Hypothalamus (tissue), 51 donors: ENCODE data around the gene IP6K1.
A peak's percentile ranks its signal among the peaks of the same experiment; 100 is the strongest.
"Not testable (repeated sequence)": the region's sequence is repeated elsewhere in the genome, so short reads cannot be mapped to it uniquely, and the experiment has no call there.

Experiments
- DNase-seq, 51 donors: peaks; one replicate each; lab custom pipeline; 2025; lab: John Stamatoyannopoulos, UW

IP6K1 gene

DNA sequence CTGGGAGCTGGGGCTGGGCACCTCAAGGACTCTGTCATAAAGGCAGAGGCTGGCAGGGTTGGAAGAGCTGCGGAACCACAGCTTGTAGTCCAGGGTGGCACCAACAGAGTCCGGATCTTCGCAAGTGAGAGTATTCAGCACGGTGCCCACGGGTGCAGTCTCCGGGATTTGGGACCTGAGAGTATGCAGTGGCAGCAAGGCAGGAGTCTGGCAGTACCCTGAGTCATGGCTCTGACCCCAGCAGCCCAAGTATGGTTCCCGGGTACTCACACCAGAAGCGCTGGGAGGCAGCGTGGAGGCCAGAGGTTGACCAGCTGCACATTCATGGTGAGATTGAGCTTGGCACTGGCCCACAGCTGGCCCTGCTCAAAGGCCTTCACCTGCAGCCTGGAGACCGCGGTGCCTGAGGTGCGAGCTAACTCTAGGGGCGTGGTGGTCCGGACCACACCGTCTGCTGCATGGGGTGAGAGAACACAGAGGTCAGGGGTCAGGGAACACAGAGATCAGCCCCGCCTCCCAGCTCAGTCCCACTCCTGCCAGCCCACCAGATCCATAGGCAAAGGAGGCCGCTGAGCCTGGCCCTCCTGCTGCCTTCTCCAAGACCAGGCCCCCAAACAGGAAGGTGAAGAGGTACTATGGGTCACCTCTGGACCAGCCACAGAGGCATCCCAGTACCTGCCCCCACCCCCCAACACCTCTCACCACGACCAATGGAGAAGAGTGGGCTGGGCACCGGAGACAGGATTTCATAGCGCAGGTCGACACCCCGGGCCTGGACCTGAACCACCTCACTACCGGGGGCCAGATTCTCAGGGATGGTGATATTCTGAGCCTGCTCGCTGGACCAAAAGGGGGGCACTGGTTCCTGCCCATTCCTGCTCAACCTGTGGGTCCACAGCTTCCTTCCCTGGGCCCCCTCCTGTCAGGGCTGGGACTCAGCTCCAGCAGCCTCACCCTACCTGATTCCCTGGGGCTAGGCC is 8.9 kb upstream of the IP6K1 start:
- no peak for DNase-seq

DNA sequence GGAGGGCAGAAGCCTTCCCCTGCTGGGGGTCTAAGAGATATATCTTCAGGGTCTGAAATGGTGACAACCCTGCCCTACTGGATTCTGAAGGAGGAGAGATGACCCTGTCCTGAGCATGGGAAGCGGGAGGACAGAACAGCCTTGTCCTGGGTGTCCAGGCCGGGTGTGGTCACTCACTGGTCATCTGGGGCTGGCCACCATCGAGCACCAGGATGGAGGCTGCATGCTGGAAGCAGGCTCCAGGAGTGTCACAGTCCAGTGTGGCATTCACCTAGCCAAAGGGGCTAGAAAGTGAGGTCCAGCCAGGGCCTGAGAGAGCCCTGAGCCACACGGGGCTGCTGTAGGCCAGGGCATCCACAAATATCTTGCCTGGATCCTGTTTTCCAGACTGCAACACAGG is 8.1 kb upstream of the IP6K1 start:
- no peak for DNase-seq

DNA sequence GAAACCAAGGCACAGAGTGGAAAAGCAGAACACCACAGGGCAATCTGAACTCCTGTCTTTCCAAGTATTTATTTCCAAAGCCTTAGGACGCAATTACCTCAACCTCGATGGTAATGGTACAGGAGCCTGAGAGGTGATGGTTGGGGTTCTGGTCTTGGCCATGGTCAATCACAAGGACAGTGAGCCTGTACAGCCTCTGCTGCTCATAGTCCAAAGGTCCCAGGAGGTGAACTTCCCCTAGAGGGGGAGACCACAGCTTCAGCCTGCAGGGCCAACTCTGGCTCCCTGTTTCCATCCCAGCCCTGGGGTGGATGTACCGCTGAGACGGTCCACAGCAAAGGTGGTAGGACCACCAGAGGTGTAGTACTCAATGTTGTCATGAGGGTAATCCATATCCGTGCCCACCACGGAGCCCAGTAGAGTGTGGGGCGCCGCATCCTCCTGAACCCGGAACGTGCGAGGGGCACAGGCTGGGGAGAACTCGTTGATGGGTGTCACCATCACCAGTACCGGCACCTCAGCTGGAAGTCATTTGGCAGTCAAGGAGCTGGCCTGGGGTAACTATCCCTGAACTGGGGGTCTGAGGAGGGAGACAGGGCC is 7.2 kb upstream of the IP6K1 start:
- DNase-seq, result no peak

DNA sequence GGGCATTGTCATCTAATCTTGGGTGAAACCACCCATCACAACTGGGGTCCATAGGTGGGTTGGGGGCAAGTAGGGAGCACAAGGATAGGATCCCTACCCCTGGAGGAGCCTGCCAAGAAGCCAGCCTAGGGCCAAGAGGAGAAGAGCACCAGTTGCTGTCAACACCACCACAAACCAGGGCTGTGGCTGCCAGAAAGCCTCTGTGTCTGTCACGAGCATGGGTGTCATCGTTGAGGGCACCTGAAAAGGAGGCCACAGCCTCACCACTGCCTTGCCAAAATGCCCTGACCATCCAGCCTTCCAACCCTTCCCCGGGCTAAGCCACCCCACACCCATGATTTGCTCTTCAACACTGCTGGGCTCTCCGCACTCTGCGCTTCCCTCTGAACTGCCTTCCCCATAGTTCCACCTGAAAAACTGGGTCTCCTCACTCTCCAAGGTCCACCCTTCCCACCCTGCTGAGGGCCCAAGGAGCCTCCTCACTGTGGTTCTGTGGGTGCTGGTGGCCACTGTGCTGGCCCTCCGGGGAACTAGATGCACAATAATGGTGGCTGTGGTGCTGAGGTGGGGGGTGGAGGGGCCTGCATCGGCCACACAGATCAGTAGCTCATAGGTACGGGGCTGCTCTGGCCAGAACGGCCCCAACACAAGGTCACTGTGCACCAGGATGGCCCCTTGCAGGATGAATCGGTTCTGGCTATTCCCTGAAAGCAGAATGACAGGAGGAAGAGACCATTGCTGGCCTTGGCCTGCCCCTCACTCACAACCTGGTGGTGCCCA is 6.2 kb upstream of the IP6K1 start:
- no peak for DNase-seq

DNA sequence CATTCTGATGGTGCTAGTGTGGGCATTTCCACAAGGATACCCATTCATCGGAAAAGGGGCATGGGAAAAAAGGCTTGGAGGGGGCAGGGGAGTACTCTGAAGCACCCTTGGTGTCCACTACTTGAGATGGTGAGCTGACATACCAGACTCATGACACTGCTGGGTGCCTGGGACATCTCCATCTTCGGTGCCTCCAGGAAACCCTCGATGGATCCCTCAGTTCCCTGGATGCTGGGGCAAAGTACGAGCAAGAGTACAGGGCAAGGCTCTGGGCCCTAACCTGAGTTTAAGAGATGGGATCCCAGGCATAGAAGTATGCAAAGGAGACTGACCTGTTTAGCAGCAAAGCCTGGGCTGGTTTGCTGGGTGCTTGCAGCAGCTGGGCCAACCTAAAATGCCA is 5.2 kb upstream of the IP6K1 start:
- DNase-seq, result no peak

DNA sequence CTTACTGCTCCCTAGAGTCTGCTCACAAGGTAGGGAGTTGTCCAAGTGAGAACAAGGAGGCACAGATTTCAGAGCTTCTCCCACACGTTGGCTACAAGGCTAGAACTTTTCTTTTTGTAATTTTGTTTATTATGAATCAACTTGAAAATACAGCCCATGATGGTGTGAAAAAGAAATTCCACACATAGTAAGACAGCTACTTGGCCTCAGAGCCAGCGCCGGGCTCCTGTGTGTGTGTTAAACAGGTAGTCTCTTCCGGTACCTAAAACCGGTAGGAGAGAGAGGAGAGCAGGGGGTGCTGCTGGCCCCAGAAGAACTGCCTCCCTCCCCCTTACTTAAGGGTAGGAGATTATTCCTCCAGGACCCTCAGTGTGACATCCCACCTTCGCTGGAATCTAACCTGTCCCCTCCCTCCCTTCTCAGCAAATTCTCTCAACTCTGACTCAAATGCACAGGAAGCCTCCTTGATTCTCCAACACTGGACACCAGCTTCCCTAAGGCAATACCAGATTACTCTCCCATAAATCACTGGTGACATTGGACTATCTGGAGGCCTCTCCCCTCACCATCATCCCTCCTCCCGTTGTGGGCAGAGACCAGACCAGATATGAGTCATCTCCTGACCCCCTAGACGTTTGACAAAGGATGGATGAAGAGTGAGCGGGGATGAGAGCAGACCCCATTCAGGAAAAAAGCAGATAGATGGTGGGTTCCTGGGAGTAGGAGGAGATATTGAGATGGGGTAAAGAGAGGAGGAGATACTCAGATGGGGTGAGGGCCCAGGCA is 4.5 kb upstream of the IP6K1 start:
- DNase-seq, result no peak

DNA sequence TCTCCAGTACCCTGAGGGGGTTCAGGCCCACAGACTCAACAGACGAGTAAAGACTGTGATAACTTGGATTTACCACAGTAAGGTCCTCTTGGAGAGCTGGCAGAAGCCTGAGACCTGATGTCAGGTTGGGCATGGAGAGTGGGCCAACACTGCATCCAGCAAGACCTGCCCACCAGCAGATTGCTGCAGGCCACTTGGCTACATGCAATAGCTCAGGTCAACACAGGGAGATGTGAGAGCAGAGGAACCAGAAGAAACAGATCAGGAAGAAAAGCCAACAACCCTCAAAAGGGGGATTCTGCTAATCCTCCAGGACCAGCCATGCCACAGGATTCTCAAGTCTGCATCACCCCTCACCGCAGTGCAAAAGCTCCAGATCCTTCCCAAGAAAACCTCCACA is 1.7 kb upstream of the IP6K1 start:
- DNase-seq, result no peak

DNA sequence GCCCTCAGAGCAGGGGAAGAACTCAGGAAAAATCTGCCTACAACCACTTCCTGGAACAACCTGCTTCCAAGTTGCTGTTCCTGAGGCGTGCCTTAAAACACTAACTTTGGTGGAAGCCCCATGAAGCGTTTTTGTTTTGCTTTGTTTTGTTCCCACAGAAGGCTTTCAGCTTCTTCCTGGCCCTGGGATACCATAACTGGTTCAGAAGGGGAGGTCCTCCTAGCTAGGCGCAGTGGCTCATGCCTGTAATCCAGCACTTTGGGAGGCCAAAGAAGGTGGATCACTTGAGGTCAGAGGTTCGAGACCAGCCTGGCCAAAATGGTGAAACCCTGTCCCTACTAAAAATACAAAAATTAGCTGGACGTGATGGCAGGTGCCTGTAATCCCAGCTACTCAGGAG is 1.2 kb upstream of the IP6K1 start:
- no peak for DNase-seq

DNA sequence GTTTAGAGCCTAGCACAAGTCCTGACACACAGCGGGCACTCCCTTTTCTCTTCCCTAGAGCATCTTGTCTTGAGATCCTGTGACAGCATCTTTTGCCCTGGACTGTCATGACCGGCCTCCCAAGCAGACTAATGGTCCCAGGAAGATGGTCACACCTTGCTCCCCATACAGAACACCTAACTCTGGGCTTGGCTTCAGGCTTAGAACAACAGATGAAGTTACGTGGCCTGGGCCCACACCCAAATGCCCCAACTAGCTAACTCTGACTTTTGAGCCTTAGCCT is 781 bp upstream of the IP6K1 start:
- DNase-seq, result no peak

DNA sequence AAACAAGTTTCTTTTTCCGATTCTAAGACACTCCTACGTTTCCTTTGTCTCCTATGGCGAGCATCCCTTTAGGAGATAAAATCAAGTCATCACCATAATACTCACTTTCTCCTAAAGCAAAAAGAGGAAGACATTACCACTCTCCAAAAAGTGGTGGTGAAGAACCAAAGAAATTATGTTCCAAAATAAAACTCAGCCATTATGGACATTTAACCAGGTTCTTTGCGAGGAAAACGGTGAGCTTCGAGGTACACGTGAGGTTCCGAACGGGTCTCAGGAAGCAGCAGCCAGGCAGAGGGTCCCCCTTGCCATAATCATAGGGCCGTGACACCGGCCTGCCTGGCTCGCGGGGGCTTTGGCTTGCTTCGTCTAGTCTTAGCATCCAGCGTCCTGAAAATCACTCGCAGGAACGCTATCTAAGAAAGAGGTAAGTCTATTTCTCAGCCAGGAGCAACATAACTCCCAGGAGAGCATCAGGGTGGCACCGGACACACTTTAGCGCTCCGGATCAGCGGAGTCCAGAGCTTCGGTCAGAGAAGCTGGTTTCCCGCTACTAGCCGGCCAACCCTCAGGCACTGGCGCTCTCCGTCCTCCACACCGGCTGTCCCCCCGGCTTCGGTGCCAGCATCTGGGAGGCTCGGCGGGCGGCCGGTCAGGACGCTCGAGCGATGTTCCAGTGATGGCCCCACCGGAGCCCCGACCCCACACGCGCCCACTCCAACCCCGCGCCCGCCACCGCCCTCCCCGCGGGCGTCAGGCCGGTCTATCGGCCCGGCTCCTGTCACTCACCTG is 581 bp downstream of the IP6K1 start:
- peak in 9 of 51 donors; percentile 48 to 75 (median 65) for DNase-seq

DNA sequence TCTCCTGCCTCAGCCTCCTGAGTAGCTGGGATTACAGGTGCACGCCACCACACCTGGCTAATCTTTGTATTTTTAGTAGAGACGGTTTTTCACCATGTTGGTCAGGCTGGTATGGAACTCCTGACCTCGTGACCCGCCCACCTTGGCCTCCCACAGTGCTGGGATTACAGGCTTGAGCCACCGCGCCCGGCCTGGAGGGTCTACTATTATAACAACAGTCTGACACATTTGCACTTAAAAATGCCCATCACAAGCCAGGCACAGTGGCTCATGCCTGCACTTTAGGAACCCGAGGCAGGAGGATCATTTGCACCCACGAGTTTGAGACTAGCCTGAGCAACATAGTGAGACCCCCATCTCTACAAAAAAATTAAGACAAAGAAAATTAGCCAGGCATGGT is 4.1 kb downstream of the IP6K1 start:
- not testable (repeated sequence) for DNase-seq

DNA sequence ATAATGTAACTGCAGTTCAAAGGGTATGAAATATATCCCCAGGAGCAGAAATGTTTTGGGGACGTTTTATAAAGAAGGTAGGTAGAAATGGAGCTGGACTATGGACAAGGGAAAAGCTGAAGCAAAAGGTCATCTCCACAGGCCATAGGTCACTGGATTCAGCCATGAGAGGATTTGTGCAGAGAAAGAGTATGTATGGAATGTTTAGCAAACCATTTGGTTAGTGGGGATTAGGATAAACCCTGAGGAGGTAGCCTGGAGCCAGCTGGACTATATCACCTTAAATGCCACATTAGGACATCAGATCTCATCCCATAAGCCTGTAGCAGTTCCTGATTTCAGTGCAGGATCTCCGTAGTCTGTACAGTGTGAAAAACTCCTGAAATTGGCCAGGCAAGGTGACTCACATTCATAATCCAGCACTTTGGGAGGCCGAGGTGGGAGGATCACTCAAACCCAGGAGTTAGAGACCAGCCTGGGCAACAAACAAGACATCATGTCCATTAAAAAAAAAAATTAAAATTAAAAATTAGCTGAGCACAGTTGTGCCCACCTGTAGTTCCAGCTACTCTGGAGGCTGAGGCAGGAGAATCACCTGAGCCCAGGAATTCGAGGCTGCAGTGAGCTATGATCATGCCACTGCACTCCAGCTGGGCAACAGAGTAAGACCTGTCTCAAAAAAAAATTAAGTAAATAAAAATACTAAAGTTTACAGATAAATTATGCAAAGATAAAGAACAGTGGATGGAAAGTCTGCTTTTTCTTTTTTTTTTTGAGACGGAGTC is 4.7 kb downstream of the IP6K1 start:
- no peak for DNase-seq

DNA sequence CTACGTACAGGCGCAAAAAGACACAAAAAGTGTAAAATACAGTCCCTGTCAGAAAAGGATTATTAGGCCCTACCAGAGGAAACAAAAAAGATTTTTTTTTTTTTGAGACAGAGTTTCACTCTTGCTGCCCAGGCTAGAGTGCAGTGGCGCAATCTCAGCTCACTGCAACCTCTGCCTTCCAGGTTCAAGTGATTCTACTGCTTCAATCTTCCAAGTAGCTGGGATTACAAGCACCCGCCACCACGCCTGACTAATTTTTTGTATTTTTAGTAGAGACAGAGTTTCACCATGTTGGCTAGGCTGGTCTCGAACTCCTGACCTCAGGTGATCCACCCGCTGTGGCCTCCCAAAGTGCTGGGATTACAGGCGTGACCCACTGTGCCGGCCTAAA is 5.4 kb downstream of the IP6K1 start:
- not testable (repeated sequence) for DNase-seq

DNA sequence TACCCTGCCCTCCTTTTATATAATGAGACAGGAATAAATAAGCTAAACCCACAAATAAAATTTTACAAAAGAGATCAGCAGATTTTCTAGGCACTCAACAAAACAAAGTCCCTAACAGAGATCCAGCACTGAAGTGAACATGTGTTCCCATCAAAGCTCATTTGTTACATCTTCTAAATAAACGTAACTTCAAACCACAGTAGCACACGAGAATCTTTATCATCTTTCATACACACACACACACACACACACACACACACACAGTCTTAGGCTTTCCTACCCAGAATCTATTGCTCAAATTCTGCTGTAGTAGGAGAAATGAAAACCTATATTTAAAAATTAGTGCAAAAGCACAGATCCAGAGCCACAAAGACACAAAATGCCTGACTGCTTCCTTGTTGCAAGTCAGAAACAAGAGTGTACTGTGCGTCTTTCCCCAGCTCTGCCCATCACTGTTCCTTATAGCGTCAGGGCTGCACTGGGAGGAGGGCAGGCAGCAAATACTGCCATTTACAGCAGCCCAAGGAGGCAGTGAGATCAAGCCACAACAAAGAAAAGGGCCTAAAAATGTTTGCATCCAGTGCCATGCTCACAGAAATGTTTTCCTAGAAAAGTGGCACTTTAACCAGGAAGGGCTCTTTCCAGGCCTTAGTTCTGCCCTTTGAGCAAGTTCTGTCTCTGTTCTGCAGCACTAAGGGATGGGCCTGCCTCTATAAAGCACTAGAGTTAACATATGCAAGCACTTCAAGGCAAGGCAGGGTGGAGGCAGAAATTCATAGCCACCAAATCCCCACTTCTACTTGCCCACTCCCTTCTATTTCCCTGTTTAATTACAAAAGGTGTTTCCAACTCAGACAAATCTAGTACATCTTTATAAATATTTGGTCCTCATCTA is 6.0 kb downstream of the IP6K1 start:
- peak in 4 of 51 donors; percentile 10 to 24 (median 16) for DNase-seq

DNA sequence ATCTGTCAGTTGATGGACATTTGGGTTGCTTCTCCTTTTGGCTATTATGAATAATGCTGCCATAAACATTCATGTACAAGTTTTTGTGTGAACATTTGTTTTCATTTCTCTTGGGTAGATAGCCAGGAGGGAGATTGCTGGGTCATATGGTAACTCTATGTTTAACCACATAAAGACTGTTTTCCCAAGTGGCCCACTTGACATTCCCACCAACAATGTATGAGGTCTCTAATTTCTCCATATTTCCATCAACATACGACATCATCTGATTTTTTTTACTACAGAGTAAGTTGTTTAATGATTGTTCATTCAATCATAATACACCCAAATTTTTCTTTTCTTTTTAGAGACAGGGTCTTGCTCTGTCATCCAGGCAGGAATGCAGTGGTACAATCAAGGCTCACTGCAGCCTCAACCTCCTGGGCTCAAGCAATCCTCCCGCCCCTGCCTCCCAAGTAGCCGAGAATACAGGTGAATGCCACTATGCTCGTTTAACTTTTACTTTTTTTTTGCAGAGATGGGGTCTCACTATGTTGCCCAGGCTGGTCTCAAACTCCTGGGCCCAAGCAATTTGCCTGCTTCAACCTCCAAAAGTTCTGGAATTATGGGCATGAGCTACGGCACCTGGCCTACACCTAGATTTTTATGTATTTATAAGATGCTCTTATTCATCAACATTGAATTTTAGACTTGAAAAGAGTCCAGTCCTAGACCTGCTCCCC is 6.8 kb downstream of the IP6K1 start:
- no peak for DNase-seq

DNA sequence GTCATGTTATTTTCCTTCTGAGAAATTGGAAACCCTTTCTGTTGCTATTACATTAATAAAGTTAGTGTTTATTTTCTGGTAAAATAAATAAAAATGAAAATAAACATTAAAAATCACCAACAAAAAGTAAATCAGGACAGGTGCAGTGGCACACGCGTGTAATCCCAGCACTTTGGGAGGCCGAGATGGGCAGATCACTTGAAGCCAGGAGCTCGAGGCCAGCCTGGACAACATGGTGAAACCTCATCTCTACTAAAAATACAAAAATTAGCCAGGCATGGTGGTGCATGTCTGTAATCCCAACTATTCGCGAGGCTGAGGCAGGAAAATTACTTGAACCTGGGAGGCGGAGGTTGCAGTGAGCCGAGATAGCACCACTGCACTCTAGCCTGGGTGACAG is 10.2 kb downstream of the IP6K1 start:
- not testable (repeated sequence) for DNase-seq

DNA sequence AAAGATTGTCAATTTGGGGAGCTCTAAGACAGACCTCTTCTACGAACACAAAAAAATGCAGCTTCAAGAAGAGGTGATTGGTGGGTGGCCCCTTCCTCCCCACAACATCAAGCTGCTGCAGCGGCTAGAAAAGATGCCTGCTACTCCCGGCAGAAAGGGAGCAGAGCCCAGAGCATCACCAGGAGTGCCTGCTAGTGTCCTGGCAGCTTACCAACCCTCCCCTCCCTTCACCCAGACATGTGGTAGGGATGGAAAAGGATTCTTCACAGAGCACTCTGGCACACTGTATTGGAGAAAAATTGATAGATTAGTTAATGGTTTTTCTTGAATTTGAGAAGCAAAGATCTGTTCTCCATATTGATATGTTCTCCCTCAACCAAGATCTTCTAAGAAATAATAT is 10.8 kb downstream of the IP6K1 start:
- DNase-seq, result peak in 31 of 51 donors; percentile 5 to 71 (median 34)
